Testis (tissue), 2 donors: Measurements from ENCODE around the gene TMEM256.

Experiments used
- POLR2A ChIP-seq: fragments of 450-650 bp; IDR thresholded peaks from one replicate; pipeline ENCODE4 v1.6.1; 2017; ENCODE audit warnings: antibody characterized with exemption, mild to moderate bottlenecking, moderate library complexity
- TF ChIP-seq, protein P1 (sequence below), 3 experiments: fragments of 450-650 bp in 2 of 3; fragments of 200-600 bp in 1 of 3; sonication (generic) in 1 of 3; IDR thresholded peaks; one replicate each; pipeline ENCODE4 v1.5.1; 2016 to 2019; ENCODE audit warnings: antibody characterized with exemption in 3 of 3, mild to moderate bottlenecking in 2 of 3, moderate library complexity in 1 of 3

DNA sequence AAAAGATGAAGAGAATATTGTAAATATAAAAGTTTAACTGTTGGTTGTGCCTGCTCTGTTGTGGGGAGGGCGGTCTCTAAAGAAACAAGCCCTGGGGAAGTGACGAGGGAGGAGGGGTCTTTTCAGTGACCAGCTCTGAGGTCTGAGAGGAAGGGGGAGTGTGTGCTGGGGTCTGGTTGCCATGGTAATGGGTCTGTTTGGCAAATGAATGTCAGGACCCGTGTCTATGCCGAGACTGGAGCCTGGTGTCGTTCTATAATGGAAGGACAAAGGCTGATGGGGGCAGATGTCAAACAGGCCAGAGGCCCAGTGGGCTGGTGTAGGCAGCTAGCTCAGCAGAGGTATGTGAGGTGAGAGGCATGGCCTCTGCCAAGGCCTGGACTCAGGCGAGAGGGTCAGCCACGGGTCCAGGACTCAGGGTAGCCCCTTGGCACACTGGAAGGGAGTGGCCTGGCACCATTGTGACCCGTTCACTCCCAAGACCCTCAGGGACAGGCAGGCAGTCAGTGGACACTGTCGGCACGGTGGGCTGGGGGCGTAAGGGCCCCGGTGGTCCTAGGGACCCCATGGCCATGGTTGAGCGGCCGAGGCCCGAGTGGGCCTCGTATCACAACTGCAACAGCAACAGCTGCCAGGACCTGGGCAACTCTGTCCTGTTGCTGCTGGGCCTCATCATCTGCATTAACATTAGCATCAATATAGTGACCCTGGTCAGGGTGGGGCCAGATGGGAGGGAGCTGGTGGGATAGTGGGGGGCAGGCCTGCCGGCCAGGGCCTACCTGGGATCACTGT is 16.1 kb upstream of the TMEM256 start, which contains the start of gene SPEM1:
- TF ChIP-seq, protein P1, sequence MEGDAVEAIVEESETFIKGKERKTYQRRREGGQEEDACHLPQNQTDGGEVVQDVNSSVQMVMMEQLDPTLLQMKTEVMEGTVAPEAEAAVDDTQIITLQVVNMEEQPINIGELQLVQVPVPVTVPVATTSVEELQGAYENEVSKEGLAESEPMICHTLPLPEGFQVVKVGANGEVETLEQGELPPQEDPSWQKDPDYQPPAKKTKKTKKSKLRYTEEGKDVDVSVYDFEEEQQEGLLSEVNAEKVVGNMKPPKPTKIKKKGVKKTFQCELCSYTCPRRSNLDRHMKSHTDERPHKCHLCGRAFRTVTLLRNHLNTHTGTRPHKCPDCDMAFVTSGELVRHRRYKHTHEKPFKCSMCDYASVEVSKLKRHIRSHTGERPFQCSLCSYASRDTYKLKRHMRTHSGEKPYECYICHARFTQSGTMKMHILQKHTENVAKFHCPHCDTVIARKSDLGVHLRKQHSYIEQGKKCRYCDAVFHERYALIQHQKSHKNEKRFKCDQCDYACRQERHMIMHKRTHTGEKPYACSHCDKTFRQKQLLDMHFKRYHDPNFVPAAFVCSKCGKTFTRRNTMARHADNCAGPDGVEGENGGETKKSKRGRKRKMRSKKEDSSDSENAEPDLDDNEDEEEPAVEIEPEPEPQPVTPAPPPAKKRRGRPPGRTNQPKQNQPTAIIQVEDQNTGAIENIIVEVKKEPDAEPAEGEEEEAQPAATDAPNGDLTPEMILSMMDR (IDR thresholded peaks at IDR 0.05) = no peak
- TF ChIP-seq POLR2A = no peak
